Stimulated activated CD8-positive, alpha-beta memory T cell treated with anti-CD3 and anti-CD28 coated beads, Interleukin-12 subunit alpha, Interleukin-12 subunit beta, amount 100 ng/mL, for 4 hours (primary cell): ENCODE results near the gene NFE2L3.
"Not testable (repeated sequence)": the region's sequence is repeated elsewhere in the genome, so short reads cannot be mapped to it uniquely, and the experiment has no call there.

Experiments
- DNase-seq: peaks from one replicate; pipeline ENCODE4 v3.0.0-alpha.2; 2020; ENCODE audit warnings: low read depth

The NFE2L3 gene

GRCh38 chr7:26186364-26187311 lies 34.6 kb downstream of the NFE2L3 start:
- no peak for DNase-seq

- no peak for DNase-seq
Measured at GRCh38 chr7:26187380-26188205, 35.6 kb downstream of the NFE2L3 start.

- DNase-seq = no peak
Measured at GRCh38 chr7:26188206-26188956, 36.4 kb downstream of the NFE2L3 start.

DNA sequence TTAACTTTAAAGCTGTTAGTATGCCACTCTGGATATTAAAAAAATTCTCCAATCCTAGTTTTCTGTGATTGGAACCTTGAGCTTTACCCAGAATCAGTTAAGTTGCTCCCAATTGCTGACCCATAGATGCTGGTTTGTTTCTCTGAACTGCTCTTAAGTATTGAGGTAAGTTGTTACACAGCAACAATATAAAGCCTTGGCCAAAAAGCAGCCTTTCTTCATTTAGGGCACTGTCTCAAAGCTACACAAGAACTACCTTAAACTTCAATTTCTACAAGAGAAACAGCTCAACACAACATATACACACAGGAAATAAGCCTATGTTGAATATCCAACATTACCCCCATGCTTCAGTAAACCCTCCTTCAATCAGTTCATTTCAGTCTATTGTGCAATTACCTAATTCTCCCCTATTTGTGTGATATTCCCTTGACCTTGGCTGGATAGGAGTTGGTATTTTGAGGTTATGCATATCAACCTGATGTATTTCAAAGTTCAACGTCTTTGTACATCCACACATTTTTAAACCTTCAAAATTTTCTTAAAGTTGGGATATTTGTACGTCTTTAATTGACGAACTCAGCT lies 37.1 kb downstream of the NFE2L3 start:
- no peak for DNase-seq

- no peak for DNase-seq
Measured at GRCh38 chr7:26189697-26190096, 37.7 kb downstream of the NFE2L3 start.

GRCh38 chr7:26190417-26190869 lies 38.4 kb downstream of the NFE2L3 start:
- no peak for DNase-seq

DNA sequence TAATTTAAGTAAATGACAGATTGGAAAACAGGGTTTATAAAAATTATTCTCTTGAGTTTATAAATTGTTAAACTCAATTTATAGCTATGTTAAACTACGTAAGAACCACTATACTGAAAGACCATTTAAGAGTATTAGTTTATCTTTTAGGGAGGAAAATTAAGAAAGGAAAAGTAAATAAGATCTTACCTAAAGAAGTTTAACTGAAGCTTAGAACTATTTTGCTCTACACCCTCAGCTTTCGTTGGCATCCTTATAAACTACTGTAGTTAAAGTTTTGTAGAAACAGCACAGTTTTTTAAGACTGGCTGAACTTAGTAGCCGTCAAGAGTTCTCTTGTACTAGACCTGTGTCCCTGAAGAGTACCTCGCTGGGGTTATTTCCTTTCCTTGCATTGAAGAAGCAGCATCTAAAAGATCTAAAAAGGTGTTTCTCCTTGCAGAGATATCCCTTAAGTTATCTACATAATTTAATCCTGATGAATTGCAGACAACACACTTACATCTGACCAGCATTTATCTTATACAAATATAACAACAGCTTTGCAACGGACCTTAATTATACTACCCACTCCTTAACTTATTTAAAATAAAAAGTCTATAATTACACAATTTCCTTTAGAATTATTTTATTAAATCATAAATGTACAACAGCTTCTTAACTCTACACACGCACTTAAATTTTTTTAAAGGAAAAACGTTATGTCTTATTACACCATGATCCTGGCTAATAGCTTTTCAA lies 39.4 kb downstream of the NFE2L3 start:
- DNase-seq = no peak

DNA sequence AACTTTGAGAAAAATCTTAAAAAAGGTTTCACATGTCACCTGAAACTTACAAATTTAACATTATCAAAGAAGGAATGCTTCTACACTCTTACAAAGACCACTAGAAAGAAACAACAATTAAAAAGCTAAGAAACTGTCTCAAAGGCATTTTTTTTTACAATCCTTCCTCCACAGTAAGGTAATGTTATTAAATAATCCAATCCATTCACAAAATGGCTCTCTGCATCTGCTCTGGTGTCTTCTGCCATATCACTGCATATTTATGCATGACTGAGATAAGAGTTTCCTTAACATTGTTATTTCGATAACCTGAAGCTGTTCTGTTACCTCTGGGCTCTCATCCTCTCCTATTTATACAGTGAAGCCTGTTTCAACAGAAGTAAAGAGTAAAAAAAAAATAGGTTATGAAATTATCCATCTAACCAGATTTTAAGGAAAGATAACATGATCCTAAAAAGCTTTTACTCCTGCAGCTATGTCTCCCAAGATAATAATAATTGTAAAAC lies 40.0 kb downstream of the NFE2L3 start:
- DNase-seq = no peak

- no peak for DNase-seq
Measured at GRCh38 chr7:26192485-26193087, 40.6 kb downstream of the NFE2L3 start.

- DNase-seq = no peak
Measured at GRCh38 chr7:26193432-26194207, 41.6 kb downstream of the NFE2L3 start.

GRCh38 chr7:26194764-26195163 lies 42.8 kb downstream of the NFE2L3 start:
- not testable (repeated sequence) for DNase-seq

GRCh38 chr7:26195182-26195581 lies 43.2 kb downstream of the NFE2L3 start:
- no peak for DNase-seq

DNA sequence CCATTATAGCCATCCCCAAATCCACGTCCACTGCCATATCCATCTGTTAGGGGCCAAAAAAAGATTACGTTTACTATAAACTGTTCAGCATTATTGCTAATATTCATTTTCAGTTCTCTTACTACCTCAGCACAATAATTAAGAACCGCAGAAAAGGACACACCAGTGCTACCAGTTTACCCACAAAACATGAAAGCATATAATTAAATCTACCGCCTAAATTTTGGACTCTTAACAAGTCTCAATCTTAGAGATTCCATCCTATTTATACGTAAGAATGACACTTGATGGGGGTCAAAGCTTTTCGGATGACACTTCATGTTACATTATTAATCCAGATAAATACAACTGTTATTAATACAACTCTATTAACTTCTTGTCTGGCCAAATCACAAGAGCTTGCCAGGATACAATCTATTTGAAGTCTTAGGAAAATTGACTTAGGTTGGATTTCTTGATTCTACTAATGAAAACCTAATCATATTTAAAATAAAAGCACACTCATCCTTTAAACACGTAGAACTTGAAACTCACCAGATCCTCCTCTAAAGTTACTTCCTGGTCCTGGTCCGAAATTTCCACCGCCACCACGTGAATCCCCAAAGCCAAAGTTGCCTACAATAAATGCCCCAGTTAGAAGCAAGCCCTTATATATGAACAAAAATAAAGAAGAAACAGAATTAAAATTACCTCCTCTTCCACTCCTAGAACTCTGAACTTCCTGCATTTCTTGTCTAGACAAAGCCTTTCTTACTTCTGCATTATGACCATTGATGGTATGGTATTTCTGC lies 44.1 kb downstream of the NFE2L3 start:
- no peak for DNase-seq

GRCh38 chr7:26197153-26198115 lies 45.4 kb downstream of the NFE2L3 start:
- no peak for DNase-seq

DNA sequence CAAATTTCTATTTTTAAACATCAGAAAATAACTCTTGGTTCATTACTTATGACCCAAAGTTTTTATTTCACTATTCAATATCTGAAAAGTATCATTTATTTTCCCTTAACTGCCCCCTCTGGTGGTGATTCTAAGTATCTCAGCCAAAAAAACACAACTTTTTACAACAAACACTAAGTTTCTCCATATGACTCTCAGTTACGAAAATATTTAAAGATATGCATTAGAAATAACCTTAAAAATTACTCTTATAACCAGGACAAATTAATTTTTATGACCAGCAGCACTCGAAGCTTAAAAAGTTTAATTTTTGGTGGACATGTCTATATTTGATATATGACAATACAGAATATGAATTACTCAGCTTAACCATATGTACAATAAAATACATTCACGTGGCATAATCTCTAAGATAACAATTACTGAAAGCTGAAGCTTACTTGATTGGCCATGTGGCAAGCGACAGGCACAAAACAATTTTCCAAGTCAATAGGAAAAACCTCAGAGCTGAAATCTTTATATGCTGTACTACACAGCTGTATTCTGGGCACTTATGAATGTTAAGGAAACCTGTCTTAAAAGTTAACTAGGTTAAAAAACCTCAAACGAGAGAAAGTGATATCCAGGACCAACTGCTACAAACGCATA lies 46.3 kb downstream of the NFE2L3 start:
- no peak for DNase-seq

DNA sequence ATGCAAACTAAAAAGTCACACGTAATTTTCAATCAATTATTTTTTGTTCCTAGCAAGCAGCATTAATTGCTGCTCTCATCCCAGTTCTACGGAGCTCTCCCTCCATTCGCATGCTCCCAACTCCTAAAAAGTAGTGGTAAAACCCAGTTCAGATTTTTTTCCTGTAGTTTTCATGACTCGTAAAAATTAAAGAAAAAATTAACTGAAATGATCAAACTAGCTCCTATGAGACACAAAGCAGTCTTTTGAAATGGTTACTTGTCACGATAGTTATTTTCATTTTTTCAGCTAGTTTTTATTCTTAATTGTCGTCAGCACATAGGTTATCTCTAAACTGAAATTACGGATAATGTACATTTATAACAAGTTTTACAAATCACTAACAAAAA lies 46.8 kb downstream of the NFE2L3 start:
- DNase-seq = no peak
